ENCODE data around the gene ATP6V1F.

GRCh38 chr7:128890306-128891109 is 27.9 kb downstream of the ATP6V1F start:
- TF ChIP-seq POLR2A (IDR thresholded peaks at IDR 0.05) (no peak), CTCF (IDR thresholded peaks at IDR 0.05) (no peak)
